ENCODE results near the gene P3H2. TPM values are rescaled to one million over a fixed set of nuclear protein-coding genes. Genes with fewer than 3 reads are reported as not detected.

P3H2 gene
- total RNA-seq, 1 donor from 2014 or later, result 21.9 TPM

DNA sequence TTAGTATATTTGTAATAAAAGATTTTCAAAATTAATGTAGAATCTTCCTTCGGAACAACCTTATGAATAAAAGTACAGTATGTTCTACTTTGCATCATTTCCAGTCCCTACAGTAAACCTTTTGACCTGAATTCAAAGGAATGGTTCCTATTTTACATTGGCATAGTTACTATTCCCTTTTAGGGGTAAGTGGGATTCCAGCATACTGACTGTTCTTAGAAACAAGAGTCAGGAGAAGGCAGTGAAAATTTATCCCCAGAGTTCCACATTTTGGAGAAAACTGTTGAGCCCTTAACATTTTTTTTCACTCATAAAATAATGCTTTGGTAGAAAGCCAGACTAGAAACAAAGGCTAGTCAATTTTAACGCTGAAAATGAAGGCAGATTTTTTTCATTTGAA lies 78.1 kb downstream of the P3H2 start:
- H3K27me3 Mint-ChIP-seq (ENCODE audit: low read depth), result no peaks in the 10 kb centered on the region
- DNase-seq (ENCODE audit: low spot score), result no peak
- H3K27ac Mint-ChIP-seq (ENCODE audit: unreplicated experiment), result peak overlapping the region; percentile 22
- TF ChIP-seq, protein P1, sequence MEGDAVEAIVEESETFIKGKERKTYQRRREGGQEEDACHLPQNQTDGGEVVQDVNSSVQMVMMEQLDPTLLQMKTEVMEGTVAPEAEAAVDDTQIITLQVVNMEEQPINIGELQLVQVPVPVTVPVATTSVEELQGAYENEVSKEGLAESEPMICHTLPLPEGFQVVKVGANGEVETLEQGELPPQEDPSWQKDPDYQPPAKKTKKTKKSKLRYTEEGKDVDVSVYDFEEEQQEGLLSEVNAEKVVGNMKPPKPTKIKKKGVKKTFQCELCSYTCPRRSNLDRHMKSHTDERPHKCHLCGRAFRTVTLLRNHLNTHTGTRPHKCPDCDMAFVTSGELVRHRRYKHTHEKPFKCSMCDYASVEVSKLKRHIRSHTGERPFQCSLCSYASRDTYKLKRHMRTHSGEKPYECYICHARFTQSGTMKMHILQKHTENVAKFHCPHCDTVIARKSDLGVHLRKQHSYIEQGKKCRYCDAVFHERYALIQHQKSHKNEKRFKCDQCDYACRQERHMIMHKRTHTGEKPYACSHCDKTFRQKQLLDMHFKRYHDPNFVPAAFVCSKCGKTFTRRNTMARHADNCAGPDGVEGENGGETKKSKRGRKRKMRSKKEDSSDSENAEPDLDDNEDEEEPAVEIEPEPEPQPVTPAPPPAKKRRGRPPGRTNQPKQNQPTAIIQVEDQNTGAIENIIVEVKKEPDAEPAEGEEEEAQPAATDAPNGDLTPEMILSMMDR (IDR thresholded peaks at IDR 0.05), result no peak
- H3K4me3 Mint-ChIP-seq (ENCODE audit: unreplicated experiment), result no peak overlapping the region
- H3K4me1 Mint-ChIP-seq (ENCODE audit: low read depth), result peaks cover 52% of the 10 kb centered on the region
- H3K36me3 Mint-ChIP-seq (ENCODE audit: low read depth), result no peaks in the 10 kb centered on the region
- no peaks in the 10 kb centered on the region for H3K9me3 Mint-ChIP-seq (ENCODE audit: low read depth)

DNA sequence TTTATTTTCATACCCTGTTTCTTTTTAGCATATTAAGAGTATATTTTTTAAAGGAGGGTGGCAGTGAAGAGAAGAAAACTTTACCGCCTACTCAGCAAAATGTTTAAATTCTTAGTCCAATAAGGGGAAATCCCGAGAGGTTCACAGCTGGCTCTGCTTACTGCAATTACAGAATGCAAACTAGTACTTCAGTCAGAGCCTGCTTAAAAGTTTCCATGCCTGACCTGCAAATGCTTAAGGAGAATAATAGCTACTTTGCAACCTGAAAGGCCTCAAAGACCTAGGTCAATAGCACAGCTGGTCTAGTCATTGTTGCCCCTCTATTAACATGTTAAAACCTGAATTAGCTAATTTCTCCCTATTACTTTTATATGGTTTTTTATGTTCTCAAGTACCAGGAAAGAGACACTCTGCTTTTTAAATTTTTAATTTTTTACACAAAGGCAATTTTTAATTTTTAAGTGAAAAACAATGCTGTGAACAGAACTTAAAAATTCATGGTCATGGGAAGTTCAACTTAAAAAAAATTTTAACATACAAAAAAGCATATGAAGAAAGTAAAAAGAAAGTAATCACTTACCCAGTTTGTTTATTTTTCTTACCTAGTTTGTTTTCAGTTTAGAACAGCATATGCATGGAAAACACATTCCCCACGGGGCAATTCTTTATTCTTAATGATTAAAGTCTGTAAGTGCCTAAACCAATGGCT lies 79.2 kb downstream of the P3H2 start:
- no peak overlapping the region for H3K4me3 Mint-ChIP-seq (ENCODE audit: unreplicated experiment)
- no peak for DNase-seq (ENCODE audit: low spot score)
- H3K27ac Mint-ChIP-seq (ENCODE audit: unreplicated experiment), result no peak overlapping the region
- H3K9me3 Mint-ChIP-seq (ENCODE audit: low read depth), result no peaks in the 10 kb centered on the region
- no peaks in the 10 kb centered on the region for H3K36me3 Mint-ChIP-seq (ENCODE audit: low read depth)
- peaks cover 52% of the 10 kb centered on the region for H3K4me1 Mint-ChIP-seq (ENCODE audit: low read depth)
- TF ChIP-seq, protein P1 (IDR thresholded peaks at IDR 0.05), result no peak
- no peaks in the 10 kb centered on the region for H3K27me3 Mint-ChIP-seq (ENCODE audit: low read depth)

DNA sequence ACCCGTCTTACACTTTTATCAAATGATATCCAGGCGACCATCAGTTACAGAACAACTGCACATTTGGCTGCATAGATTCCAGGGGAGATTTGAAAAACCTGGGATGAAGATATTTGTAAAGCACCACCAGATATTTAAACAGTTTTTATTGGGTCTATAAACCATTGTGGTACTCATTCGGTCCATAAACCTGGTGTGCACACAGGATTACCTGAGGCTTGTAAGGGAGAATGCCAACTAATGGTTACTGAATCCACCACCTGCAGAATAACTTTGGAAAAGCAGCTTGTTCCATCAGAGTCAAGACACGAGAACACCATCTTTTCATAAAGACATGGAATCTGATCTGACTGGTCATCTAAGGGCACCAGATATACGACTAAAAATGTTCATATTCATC lies 80.6 kb downstream of the P3H2 start:
- Mint-ChIP-seq H3K27ac (ENCODE audit: unreplicated experiment) (no peak overlapping the region), H3K4me1 (ENCODE audit: low read depth) (peaks cover 59% of the 10 kb centered on the region), H3K4me3 (ENCODE audit: unreplicated experiment) (no peak overlapping the region)

DNA sequence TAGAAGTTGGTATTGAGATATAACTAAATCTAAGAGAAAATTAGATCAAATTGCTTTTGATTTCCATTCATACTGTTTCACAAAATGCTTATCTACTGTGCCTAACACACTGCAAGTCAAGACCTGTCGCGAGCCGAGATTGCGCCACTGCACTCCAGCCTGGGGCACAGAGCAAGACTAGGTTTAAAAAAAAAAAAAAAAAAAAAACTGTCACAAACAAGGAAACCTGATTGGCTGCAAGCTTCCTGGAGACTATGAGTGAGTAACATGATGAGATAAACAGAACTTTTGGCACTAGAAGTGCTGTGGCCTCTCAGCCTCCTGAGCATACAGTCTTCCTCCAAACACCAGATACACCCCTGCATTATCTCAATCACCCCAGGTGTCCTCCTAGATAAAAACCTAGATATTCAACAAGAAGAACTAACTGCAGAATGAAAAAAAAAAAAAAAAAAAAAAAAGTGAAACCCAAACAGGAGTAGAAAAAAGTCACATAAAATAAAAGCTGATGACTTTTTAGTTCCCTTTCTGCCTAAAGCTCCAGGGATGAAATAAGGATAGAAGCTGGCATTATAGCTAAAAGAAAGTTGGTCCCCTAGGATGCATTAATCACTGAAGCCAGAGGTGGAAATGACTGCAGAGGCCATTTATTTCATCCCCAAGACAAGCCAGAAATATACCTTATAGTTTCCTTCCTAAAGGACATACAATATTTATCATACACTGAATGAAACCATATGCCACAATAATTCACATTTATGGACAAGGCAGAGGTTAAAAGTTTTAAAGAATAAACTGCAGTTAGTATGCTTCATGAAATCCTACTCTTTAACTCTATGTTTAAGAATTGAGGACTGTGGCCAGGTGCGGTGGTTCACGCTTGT lies 82.4 kb downstream of the P3H2 start:
- no peaks in the 10 kb centered on the region for H3K9me3 Mint-ChIP-seq (ENCODE audit: low read depth)
- no peaks in the 10 kb centered on the region for H3K27me3 Mint-ChIP-seq (ENCODE audit: low read depth)
- H3K4me3 Mint-ChIP-seq (ENCODE audit: unreplicated experiment), result no peak overlapping the region
- no peak overlapping the region for H3K27ac Mint-ChIP-seq (ENCODE audit: unreplicated experiment)
- no peaks in the 10 kb centered on the region for H3K36me3 Mint-ChIP-seq (ENCODE audit: low read depth)
- no peak for DNase-seq (ENCODE audit: low spot score)
- TF ChIP-seq, protein P1 (IDR thresholded peaks at IDR 0.05), result no peak
- H3K4me1 Mint-ChIP-seq (ENCODE audit: low read depth), result peaks cover 42% of the 10 kb centered on the region

More for the DNA sequence above, 80.6 kb downstream of the P3H2 start:
- TF ChIP-seq, protein P1 (IDR thresholded peaks at IDR 0.05), result no peak
- Mint-ChIP-seq H3K27me3 (ENCODE audit: low read depth) (no peaks in the 10 kb centered on the region), H3K36me3 (ENCODE audit: low read depth) (no peaks in the 10 kb centered on the region), H3K9me3 (ENCODE audit: low read depth) (no peaks in the 10 kb centered on the region)
- no peak for DNase-seq (ENCODE audit: low spot score)

DNA sequence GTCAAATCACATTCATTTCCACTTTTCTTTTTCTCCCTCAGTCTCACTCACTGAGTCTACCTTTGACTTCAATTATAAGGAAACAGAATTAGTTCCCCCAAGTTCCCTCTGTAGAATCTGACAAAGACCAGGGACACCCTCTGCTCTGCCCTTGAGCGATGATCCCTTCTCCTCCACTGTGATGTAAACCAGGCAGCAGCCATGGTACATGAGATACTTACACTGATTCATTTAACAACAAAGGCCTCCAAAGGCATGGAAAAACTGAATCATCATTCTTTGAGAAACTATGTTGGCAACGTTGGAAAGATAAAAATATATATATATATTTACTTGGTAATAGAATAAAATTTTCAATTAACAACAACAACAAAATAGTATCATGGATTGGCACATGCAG lies 84.1 kb downstream of the P3H2 start:
- no peak for DNase-seq (ENCODE audit: low spot score)
- Mint-ChIP-seq H3K4me1 (ENCODE audit: low read depth) (peaks cover 42% of the 10 kb centered on the region), H3K27me3 (ENCODE audit: low read depth) (no peaks in the 10 kb centered on the region), H3K9me3 (ENCODE audit: low read depth) (no peaks in the 10 kb centered on the region), H3K27ac (ENCODE audit: unreplicated experiment) (peak overlapping the region; percentile 88), H3K36me3 (ENCODE audit: low read depth) (no peaks in the 10 kb centered on the region), H3K4me3 (ENCODE audit: unreplicated experiment) (no peak overlapping the region)
- TF ChIP-seq, protein P1 (IDR thresholded peaks at IDR 0.05), result no peak

Measured in chondrocyte (in vitro differentiated cells).